NOMO-1 treated with DMSO at 0.1 percent for 48 hours (cell line): ENCODE data around the gene OR6Y1.

Experiments used
- DNase-seq: peaks from one replicate; lab custom pipeline; 2025; ENCODE audit not compliant: unreplicated experiment; lab: John Stamatoyannopoulos, UW

The OR6Y1 gene

GRCh38 chr1:158554352-158554751, at the start of gene OR6Y1:
TSS of gene OR6Y1 (minus strand) at chr1:158554405. CDS start at chr1:158548105, 6,300 bp downstream.
- DNase-seq, result no peak

DNA sequence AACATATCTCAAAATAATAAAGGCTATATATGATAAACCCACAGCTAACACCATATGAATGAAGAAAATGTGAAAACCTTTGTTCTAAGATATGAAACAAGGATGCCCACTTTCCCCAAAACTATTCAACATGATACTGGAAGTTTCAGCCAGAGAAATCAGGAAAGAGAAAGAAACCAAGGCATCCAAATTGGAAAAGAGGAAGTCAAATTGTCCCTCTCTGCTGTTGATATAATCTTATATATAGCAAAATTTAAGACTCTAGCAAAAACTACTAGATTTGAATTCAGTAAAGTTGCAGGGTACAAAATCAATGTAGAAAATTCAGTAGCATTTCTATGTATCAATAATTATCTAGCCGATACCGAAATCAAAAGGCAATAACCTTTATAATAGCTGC, 46.5 kb upstream of the OR6Y1 start:
- no peak for DNase-seq

DNA sequence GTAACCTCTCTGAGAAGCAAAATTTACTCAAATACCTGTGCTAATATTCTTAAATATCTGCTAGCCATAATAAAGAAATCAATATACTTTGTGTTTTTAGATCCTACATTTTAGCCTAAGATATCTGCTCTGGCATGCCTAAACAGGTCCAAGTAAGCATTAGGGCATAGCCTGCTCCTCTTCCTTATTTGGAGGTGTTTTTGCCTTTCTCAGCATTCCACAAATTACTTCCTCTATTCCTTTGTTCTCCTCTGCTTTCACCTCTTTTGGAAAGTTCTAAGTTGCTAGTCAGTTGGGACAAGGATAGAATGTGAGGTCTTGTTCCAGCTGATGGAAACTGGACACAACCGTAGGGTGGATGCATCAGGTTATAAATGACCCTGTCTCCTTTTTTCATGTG, 32.7 kb upstream of the OR6Y1 start:
- DNase-seq, result no peak

DNA sequence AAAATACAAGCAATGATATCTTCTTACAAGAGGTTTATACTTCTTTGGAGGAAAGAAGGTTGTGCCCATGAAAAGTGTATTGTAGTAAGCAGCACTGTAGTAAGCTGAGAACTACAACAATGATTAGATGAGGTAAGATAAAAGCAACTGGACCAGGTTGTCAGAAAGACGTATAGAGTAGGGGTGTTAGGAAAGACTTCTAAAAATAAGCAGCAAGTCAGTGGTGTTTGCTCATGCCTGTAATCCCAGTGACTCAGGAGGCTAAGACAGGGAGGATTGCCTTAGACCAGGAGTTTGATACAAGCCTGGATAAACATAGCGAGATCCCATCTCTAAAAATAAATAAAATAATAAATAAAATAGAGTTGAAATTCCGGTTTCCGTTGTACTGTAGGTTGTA, 29.8 kb upstream of the OR6Y1 start:
- no peak for DNase-seq

- DNase-seq, result no peak
Observed at GRCh38 chr1:158579733-158580132, 25.5 kb upstream of the OR6Y1 start, which contains the start of gene OR10X1. TSS of gene OR10X1 (minus strand) at chr1:158579899. CDS start at chr1:158579899, 0 bp downstream.

DNA sequence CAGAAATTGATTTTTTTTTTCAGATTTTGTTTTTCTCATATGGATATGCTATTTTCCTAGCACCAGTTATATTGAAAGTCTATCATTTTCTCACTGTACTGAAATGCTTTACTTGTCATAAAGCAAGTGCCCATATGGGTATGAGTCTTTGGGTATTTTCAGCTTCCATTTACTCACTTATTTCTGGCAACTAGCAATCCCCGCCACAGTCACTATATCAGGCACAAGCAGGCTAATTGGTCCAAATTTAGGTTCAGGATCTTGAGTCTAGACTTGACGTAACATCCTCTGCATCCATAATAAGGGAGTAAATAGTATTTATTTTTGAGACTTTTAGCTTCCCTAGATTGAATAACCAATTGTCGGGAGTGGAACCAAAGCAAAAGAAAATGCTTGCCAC, 23.4 kb upstream of the OR6Y1 start:
- DNase-seq, result no peak

- no peak for DNase-seq
Observed at GRCh38 chr1:158572226-158572625, 18.0 kb upstream of the OR6Y1 start.

- DNase-seq, result no peak
Observed at GRCh38 chr1:158570480-158570879, 16.3 kb upstream of the OR6Y1 start, which contains the start of gene OR6P1. TSS of gene OR6P1 (minus strand) at chr1:158570580. CDS start at chr1:158563604, 6,976 bp downstream.

- peak; percentile 84 for DNase-seq
Observed at GRCh38 chr1:158564608-158565007, 10.4 kb upstream of the OR6Y1 start.

- peak; percentile 79 for DNase-seq
Observed at GRCh38 chr1:158563853-158564252, 9.6 kb upstream of the OR6Y1 start.

DNA sequence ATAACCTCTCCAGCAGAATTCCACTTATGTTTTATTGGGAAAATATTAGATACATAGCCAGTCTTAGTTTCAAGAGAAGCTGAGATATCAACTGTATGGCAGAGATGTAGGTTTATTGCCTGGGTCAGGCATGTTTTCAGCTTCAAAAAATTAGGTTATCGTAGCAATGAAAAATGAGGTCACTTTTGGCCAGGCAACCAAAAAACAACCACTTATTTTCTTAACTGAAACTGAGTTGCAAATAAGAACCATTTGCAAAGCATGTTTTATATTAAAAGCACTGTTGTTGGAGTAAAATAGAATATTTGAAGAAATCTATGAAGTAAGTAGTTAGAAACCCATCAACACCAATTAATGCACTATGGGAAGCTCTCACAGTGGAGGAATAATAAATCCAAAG, 5.5 kb upstream of the OR6Y1 start:
- DNase-seq, result no peak

- DNase-seq, result no peak
Observed at GRCh38 chr1:158552296-158552695, 1.9 kb downstream of the OR6Y1 start.

DNA sequence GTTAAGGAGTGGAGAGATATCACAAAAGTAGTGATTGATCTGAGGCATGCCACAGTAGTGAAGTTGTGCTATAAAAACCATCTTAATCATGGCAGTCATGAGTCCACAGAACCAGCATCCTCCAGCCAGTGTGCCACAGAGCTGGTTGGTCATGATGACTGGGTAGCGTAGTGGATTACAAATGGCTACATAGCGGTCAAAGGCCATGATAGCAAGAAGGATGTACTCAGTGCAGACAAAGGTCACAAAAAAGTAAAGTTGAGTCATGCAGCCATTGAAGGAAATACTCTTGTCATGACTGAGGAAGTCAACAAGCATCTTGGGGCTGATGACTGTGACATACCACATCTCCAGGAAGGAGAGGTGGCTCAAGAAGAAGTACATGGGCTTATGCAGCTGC, 6.7 kb downstream of the OR6Y1 start:
- no peak for DNase-seq

GRCh38 chr1:158537609-158538008, 16.6 kb downstream of the OR6Y1 start:
- DNase-seq, result no peak

DNA sequence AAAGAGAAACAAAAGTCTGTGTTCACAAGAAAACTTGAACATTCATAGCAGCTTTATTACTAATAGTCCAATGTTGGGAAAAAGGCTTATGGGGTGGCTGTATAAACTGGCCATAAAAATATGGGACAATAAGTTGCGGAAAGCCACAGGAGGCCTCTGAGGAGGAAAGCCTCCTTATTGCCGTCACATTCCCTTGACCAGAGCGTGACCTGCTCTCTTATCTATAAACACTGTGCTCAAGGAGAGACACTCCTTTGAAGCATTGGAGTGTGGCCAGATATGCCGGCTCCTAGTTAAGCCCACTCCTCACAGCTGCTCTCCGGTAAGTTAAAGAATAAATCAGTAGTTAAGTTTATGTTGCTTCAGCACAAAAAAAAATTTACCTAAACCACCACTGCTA, 19.7 kb downstream of the OR6Y1 start:
- no peak for DNase-seq

- no peak for DNase-seq
Observed at GRCh38 chr1:158527190-158527815, 26.9 kb downstream of the OR6Y1 start.

DNA sequence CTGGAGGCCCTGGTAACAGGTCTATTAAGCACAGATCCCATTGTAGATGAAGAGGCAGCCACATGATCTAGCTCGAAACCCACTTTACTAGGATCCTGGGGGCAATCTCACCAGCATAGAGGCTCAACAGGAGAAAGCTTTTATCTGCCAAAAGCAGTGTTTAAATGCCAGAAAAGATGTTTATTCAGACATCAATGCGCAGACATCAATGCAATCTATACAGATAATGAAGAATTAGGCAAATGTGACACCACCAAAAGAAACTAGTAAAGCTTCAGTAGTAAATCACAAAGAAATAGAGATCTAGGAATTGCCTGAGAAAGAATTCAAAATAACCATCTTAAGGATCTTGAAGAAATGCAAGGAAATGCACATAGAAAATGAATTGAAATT, 32.5 kb downstream of the OR6Y1 start:
- no peak for DNase-seq

DNA sequence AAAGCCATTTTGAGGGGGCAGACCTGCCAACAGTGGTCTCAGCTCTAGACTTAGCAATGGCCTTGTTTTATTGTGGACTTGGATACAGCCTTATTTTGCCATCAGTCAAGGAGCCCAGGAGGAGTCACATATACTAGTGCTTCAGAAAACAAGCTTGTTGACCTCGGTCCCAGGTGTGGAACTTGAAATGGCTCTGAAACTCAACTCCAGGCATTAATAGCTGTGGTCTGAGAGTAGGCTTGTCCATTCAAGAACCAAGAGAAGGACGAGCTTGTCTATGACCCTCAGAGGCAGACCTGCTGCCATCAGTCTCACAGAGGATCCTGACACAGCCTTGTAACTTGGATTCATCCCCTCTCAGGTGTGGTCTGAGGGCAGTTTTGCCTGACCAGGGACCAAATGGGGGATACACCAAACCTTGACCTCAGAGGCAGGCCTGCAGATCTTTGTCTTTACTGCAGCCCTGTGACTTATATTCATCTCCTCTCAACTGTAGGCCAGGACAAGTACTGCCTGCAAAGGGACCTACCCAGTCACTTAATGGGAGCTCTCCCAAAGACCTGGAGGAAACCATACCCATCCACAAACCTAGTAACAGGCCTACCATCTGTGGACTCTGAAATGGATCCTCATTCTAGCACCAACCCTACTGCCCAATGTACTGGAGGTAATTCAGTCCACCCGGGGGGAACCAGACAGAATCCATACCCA, 33.1 kb downstream of the OR6Y1 start:
- DNase-seq, result no peak

DNA sequence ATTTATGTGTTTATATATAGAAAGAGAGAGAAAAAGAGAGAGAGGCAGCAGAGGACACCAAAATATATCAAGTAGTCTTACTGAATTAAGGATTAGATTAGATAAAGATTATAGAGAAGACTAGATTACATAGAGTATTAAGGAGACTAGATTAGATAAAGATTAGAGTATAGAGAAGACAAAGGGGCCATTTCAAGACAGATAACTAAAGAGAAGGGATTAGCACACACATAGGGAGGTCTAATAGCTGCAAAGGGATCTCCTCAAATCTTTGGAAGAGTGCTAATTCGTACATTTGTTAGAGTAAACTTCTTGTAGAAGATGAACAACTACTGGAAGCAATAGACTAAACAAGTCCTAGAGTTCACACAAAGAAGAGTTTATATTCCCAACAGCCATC, 34.2 kb downstream of the OR6Y1 start:
- DNase-seq, result no peak

DNA sequence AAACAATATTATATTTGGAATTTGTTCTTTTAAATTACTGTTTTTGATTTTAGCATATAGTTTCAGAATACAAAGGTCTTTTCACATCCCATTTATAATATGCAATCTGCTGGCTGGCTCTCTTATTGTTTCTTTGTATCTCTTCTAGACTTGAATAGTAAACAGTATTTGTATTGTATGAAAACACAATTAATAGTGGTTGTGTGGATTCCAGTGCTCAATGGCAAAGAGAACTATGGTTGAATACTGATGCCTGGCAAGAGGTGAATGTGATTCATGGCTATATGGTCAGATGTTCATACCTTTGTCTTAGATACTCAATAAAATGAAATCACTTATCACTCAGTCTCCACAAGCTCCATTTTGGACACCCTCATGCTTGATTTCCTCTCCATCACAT, 37.2 kb downstream of the OR6Y1 start:
- no peak for DNase-seq

GRCh38 chr1:158509471-158510156, 44.6 kb downstream of the OR6Y1 start:
- no peak for DNase-seq

- DNase-seq, result no peak
Observed at GRCh38 chr1:158507511-158507910, 46.7 kb downstream of the OR6Y1 start.
